ENCODE measurements around the gene NMNAT3. TPM values are rescaled to one million over a fixed set of nuclear protein-coding genes. Genes with fewer than 3 reads are reported as not detected.

NMNAT3 gene
- total RNA-seq, 6 donors from 2014 or later: 3.3 to 8.4 (median 5.5) TPM

DNA sequence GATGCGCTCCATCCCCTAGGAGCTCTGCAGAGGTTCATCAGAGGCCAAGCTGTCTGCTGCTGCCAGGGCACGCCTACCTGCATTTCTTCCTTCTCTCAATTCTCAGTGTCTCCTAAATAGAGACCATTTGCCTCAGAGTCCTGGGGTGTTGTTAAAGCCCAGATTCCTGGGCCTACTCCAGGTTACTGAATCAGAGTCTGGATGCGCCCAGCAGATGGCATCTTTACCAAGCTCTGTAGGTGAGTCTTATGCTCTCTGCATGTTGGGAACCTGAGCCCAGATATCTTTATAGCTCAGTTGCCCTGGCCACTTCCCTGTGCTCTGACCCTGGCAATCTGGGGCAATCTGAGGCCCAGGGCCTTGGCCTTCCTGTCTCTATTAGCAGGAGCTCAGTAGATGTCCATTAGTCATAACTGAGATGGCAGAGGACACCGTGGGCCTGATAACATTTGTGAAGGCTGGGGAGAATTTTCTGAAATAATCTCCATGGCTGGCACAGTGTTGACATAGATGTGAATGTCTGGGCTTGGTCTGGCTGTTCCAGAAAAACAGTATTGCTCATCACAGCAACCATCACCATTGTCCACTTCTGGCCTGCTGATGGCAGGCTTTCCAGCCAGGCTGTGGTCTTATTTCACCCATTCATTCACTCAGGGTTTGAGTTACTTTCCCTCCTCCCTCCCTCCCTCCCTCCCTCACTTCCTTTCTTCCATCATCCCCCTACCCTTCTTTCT lies 125.0 kb downstream of the NMNAT3 start:
- Histone ChIP-seq H3K27me3 (no peaks in the 10 kb centered on the region), H3K36me3 (no peaks in the 10 kb centered on the region), H3K27ac (no peak overlapping the region), H3K9me3 (no peaks in the 10 kb centered on the region), H3K4me1 (no peaks in the 10 kb centered on the region), H3K4me3 (no peak overlapping the region)
- ATAC-seq (ENCODE audit: low FRiP score in 2 of 2) (no peak), DNase-seq (no peak)
- TF ChIP-seq POLR2A (IDR thresholded peaks at IDR 0.05) (no peak), POLR2AphosphoS5 (IDR thresholded peaks at IDR 0.05) (no peak), EP300 (IDR thresholded peaks at IDR 0.05) (no peak)
- TF ChIP-seq, protein P1, sequence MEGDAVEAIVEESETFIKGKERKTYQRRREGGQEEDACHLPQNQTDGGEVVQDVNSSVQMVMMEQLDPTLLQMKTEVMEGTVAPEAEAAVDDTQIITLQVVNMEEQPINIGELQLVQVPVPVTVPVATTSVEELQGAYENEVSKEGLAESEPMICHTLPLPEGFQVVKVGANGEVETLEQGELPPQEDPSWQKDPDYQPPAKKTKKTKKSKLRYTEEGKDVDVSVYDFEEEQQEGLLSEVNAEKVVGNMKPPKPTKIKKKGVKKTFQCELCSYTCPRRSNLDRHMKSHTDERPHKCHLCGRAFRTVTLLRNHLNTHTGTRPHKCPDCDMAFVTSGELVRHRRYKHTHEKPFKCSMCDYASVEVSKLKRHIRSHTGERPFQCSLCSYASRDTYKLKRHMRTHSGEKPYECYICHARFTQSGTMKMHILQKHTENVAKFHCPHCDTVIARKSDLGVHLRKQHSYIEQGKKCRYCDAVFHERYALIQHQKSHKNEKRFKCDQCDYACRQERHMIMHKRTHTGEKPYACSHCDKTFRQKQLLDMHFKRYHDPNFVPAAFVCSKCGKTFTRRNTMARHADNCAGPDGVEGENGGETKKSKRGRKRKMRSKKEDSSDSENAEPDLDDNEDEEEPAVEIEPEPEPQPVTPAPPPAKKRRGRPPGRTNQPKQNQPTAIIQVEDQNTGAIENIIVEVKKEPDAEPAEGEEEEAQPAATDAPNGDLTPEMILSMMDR (IDR thresholded peaks at IDR 0.05): no peak
- WGBS, 2 donors: 88 to 95% methylated on average over 3 to 4 of the region's 4 CpGs

DNA sequence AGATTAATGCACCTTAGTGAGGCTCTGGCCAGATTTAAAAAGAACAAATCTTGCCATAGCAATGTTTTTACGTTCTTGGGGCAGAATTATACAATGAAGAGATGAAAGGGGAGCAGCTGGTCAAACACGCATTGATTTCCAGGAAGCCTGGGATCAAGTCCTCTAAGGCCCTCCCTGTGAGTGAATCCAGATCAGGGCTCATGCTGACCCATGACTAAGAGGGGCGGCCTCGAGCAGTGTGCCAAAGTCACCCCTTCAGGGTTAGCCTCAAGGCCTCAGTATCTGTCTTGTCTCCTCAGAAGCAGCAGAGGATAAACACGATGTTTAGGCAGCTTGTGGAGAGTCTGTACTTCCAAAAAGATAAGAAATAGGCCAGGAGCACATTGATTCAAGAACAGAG lies 129.0 kb downstream of the NMNAT3 start:
- 69 to 89% methylated on average over 5 of the region's 5 CpGs for WGBS, 2 donors
- Histone ChIP-seq H3K27me3 (no peaks in the 10 kb centered on the region), H3K9me3 (no peaks in the 10 kb centered on the region), H3K27ac (no peak overlapping the region), H3K4me1 (no peaks in the 10 kb centered on the region), H3K36me3 (no peaks in the 10 kb centered on the region), H3K4me3 (no peak overlapping the region)
- no peak for ATAC-seq (ENCODE audit: low FRiP score in 2 of 2)
- TF ChIP-seq POLR2AphosphoS5 (IDR thresholded peaks at IDR 0.05) (no peak), POLR2A (IDR thresholded peaks at IDR 0.05) (no peak), EP300 (IDR thresholded peaks at IDR 0.05) (no peak)
- TF ChIP-seq, protein P1 (IDR thresholded peaks at IDR 0.05): no peak
- no peak for DNase-seq

- Histone ChIP-seq H3K36me3 (no peaks in the 10 kb centered on the region), H3K4me3 (no peak overlapping the region), H3K4me1 (no peaks in the 10 kb centered on the region), H3K27me3 (no peaks in the 10 kb centered on the region), H3K27ac (no peak overlapping the region), H3K9me3 (no peaks in the 10 kb centered on the region)
- DNase-seq (no peak), ATAC-seq (ENCODE audit: low FRiP score in 2 of 2) (no peak)
- TF ChIP-seq POLR2AphosphoS5 (IDR thresholded peaks at IDR 0.05): no peak
- TF ChIP-seq POLR2A (IDR thresholded peaks at IDR 0.05): no peak
- no peak for TF ChIP-seq EP300 (IDR thresholded peaks at IDR 0.05)
- TF ChIP-seq, protein P1 (IDR thresholded peaks at IDR 0.05): no peak
These were observed 130.1 kb downstream of the NMNAT3 start for GRCh38 chr3:139547666-139548065.

GRCh38 chr3:139546772-139547171 lies 131.0 kb downstream of the NMNAT3 start:
- no peaks in the 10 kb centered on the region for H3K9me3 ChIP-seq
- WGBS, 2 donors: 79 to 92% methylated on average over 3 of the region's 3 CpGs
- TF ChIP-seq, protein P1 (IDR thresholded peaks at IDR 0.05): no peak
- TF ChIP-seq POLR2AphosphoS5 (IDR thresholded peaks at IDR 0.05): no peak
- TF ChIP-seq EP300 (IDR thresholded peaks at IDR 0.05): no peak
- no peak for TF ChIP-seq POLR2A (IDR thresholded peaks at IDR 0.05)
- H3K4me3 ChIP-seq: no peak overlapping the region
- ATAC-seq (ENCODE audit: low FRiP score in 2 of 2) (no peak), DNase-seq (no peak)
- no peaks in the 10 kb centered on the region for H3K4me1 ChIP-seq
- H3K36me3 ChIP-seq: no peaks in the 10 kb centered on the region
- H3K27ac ChIP-seq: no peak overlapping the region
- H3K27me3 ChIP-seq: no peaks in the 10 kb centered on the region

All from upper lobe of left lung (tissue), 6 donors.